Activated gamma-delta T cell treated with anti-CD3 and anti-CD28 coated beads, Interleukin-2, amount 50 U/mL, for 16 hours (primary cell): ENCODE results near the gene ITPR1.

Experiments
- DNase-seq: peaks from one replicate; pipeline ENCODE4 v3.0.0-alpha.2; 2020; ENCODE audit warnings: low read depth

The ITPR1 gene

GRCh38 chr3:4829031-4829394 lies 335.9 kb downstream of the ITPR1 start:
- DNase-seq = no peak

DNA sequence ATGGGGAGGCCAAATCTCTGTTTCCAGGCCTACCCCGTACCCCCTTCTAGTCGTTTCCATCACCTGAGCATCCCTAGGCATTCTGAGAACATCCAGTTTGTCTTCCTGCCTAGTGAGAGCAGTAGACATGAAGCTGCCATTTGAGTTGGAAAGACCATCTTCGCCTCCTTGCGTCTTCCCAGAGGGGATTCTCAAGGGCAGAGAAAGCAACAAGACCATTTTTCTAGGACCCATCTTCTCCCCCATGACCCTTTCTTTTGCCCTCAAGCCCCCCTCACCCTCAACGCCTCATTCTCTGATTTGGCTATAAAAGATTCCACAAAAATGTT lies 337.4 kb downstream of the ITPR1 start:
- no peak for DNase-seq

DNA sequence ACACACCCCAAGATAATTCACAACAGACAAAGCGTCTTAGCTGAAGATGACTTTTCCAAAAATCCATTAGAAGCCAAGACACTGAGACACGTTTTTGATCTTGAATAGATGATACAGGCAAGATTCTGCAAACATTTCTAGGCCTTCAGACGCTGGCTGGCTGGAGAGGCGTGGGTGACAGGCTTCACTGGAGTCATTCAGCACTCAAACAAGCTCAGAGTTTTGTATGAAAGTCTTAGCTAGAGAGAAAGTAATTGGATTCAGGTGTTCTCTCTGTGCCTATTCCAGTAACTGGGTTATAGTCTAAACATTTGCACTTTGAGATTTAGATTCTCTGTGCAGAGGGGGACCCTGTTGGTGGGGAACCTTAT lies 338.4 kb downstream of the ITPR1 start:
- no peak for DNase-seq

DNA sequence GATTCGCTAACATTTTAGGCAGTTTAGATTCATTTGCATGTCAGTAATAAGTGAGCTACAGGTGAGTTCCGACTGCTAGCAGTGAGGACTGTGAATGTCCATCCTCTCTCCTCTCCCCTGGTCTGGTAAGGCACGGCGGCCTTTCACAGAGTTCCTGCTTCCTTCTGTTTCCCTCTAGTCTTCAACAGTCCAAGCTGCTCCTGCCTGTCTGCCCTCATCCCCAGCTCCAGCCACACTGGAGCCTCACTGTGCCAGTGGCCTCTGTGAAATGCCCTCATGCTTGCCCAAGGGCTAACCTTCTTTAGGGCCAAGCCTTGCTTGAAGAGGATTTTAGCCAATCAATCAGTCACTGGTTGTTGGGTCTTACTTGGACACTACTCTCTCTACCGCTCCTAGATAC lies 340.3 kb downstream of the ITPR1 start:
- DNase-seq = no peak

DNA sequence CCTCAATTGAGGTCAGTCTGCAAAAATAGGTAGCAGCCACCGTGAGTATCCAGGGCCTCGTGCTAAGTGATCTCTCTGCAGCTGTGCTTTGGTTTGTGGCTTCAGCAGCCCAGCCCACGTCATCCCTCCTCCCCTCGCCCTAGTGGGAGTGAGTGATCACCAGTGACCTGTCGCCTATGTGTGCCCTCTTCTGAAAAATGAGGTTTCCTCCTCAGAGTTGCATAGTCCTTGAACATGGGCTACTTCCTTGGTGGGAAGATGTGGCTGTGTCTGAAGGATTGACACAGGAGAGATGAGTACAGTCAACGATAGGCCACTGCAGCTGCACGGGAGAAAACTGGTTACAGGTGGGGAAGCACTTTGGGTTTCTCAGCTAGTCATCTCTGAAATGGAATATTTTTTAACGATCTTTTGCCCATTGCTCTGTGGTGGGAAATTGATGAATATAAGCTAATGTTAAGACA lies 341.3 kb downstream of the ITPR1 start:
- peak; percentile 73 for DNase-seq

DNA sequence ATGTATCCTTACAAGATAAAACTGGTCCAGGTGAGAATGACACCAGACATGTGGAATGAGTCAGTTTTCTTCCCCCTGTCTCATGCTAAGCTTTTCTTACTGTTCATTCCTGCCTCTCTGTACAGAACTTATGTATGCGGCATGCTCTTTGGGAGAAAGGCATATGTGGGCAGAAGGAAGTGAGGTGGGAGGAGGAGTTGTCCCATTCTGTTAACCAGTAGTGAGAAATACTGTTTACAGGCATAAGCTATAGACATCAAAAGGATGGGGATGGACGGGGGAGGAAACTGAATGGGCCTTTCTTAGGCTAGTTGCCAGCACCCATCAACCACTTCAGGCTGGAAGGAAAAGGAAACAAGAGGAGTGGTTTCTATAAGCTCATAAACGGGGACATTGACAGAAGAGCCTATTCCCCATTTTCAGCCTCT lies 342.5 kb downstream of the ITPR1 start:
- DNase-seq = no peak

DNA sequence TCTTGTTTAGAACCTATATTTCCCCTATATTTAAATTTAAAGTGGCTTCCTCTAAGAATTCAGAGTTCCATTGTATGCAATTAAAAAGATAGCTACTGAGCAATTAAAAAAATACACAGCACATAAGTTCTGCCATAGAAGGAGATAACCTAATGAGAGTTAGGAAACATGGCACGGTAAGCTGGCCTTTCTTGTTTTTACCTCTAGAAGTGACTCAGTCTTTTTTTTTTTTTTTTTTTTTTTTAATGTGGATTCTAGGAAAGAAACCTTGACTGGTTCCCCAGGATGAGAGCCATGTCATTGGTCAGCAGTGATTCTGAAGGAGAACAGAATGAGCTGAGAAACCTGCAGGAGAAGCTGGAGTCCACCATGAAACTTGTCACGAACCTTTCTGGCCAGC lies 343.4 kb downstream of the ITPR1 start:
- no peak for DNase-seq

DNA sequence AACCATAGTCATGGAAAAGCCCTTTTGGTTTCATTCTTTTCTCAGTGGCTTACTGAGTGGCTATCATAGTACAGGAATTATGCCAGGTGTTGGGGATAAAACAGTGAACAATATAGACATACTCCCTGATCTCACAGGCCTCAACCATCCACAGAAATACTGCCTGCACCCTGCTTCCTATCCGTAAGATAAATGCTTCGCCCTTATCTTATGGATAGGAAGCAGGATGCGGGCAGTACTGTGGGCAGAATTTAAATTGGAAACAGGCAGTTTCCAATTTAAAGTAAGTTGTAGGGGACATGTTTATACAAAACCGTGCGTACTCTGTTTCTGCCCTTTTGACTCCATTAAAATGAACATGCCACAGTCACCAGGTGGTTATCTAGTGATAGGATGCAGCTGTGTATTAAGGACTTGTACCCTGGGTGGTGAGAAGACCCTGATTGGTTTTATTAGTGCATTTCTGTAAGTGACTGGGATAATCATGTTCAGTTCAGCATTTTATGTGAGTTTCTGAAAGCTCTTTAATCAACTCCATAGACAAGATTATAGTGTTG lies 344.3 kb downstream of the ITPR1 start:
- DNase-seq = no peak

- DNase-seq = no peak
These were observed 345.5 kb downstream of the ITPR1 start for GRCh38 chr3:4838621-4839022.

DNA sequence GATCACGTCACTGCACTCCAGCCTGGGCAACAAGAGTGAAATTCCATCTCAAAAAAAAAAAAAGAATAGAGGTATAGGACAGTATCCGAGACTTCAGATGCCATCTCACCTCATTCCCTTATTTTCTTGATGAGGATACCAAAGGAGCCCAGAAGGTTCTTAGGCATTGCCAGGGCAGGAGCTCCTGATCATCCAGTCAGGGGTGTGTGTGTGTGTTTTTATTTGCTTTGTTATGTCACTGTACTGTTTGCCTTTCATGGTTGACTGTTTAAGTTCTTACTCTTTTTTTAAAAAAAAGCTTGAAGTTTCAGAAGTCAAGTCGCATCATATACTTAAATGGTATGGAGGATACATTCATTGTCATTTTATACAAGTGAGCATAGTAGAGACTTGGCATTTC lies 346.1 kb downstream of the ITPR1 start:
- DNase-seq = no peak

GRCh38 chr3:4841225-4841624 lies 348.1 kb downstream of the ITPR1 start:
- DNase-seq = no peak

DNA sequence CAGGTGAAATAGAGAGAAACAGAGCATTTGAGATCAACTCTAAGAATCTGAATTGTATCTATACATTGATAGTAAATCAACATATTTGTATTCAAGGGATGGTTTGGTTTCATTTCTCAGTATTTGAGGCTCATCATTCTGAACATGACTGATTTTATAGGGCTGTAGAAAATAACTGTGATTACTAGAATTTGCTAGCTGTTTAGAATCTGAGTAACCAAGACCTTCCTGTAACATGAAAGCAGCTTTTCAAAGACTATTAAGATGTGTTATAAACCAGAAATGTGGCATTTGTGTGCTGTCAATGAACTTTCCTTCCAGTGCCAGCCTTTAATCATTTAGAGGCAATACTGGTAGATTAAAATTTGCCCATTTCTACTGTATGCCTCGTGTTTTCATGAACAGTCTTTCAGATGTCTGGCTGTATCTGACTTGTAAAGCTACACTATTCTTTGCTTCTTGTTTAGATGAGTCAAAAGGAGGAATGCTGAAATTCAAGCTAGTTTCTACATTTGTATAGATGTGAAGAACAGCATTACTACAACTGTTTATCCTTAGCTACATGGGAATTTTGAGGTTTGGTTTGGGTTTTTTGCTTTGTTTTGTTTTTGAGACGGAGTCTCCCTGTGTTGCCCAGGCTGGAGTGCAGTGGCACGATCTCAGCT lies 348.8 kb downstream of the ITPR1 start:
- DNase-seq = no peak

DNA sequence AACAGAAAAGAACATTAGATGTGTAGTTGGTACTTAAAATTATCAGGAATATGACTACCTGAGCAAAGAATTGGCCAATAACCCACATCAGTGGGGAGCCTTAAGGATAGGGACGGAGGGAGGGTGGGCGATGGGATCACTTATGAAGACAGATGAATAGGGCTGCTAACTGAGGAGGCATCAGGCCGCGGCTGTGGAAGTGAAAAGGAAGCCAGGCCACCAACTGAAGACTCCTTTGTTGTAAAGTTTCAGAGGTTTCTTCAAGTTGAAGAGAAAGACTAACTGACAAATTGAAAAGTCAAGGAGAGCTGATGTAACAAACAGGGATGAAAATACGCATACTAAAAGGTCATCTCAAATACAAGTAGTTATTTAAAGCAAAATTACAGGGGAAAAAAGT lies 350.5 kb downstream of the ITPR1 start:
- DNase-seq = no peak

- DNase-seq = no peak
These were observed 352.7 kb downstream of the ITPR1 start for GRCh38 chr3:4845882-4846281.

GRCh38 chr3:4846543-4846942 lies 353.4 kb downstream of the ITPR1 start:
- no peak for DNase-seq

GRCh38 chr3:4848176-4848825 lies 355.2 kb downstream of the ITPR1 start:
- no peak for DNase-seq

DNA sequence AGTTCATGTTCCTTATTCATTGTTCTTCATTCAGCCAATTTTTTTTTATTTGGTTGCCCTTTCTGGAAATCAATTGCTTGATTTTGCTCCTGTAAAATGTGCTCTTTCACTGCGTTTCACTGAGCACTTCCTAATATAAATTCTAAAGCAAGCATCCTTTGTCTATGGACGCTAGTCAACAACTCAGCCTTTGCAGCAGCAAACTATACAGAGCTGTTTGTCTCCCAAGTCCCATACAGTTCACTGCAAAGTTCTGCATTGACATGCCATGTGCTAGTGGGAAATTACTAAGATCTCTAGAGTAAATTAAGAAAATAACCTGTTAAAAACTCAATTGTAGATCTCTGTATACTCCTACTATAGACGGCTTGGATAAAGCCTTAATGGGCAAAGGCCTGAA lies 356.0 kb downstream of the ITPR1 start:
- no peak for DNase-seq

- no peak for DNase-seq
These were observed 356.6 kb downstream of the ITPR1 start for GRCh38 chr3:4849739-4850138.

GRCh38 chr3:4850211-4850927 lies 357.2 kb downstream of the ITPR1 start:
- no peak for DNase-seq

DNA sequence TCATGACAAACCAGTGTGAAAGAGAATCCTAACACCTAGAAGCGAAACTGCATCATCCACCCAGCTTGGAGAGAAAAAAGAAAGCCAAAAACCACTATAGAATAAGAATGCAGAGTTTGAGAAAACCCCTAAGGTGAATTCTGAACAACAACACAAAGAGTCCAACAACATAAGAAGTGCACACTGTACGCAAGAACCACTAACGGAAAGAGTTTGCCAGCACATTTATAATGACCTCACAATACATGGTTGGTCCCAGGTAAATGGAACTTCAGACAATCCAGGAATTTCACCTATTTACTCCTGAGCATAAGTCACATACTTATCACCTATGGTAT lies 357.7 kb downstream of the ITPR1 start:
- DNase-seq = no peak

DNA sequence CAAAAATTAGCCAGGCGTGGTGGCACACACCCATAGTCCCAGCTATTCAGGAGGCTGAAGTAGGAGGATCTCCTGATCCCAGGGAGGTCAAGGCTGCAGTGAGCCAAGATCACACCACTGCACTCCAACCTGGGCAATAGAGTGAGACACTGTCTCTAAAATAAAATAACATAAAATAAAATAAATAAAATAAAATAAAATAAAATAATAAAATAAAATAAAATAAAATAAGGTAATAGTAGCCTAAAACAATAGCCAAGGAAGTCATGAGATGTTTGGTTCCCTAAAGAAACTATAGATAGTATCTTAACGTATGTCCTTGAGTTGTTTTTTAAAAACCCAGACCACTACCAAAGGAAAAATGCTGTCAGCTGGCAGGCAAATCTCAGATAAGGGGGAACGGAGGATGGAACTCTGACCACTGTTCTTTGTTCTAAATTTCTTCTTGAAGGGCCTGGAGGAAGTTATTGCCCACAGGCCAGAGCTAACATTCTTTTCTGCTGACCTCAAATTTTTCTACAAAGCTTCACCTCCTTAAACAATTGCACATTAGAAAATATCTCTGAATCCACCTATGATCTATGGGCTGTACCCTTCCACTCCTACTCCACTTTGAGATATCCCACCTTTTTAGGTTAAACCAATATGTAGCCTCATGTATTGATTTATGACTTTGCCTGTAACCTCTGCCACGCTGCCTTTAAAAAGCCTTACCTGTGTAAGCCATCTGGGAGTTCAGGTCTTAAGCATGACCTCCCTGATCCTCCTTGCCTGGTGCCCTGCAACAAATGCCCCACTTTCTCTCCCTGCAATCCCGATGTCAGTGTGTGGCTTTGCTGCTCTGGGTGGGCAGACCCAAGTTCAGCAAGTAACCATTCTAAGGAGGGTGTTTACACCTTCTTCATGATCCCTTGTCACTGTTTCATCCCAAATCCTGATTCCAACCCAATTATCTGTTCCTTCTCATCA lies 359.9 kb downstream of the ITPR1 start:
- no peak for DNase-seq

DNA sequence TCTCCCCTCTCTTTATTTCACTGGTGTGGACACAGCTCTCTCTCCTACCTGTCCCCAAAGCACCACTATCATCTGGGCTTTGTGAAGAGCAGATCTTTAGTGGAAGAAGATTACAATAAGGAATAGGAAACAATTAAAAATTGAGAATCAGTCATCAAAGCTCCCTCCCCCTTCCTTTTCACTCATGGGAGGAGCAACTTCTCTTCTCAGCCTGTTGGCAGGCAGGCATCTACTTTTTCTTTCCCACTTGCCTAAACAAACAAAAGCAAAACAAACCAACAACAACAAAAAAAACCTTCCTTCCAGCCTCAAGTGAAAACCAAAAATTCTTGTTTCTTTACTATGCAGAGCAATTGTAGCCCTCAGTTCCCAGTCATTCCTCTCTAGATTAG lies 360.6 kb downstream of the ITPR1 start:
- DNase-seq = no peak
